ENCODE data around the gene PIM1.

PIM1 gene

DNA sequence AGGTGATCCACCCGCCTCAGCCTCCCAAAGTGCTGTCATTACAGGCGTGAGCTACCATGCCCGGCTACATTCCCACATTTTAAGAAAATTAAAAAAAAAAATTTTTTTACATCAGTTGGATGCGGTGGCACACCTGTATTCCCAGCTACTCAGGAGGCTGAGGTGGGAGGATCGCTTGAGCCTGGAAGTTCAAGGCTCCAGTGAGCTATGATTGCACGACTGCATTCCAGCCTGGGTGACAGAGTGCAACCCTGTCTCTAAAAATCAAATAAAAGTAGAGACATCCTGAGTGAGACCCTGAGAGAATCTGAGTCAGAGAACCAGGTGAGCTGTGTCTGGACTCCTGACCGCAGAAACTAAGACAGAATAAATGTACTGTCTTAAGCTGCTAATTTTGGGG lies 38.8 kb downstream of the PIM1 start:
- H3K27ac ChIP-seq (ENCODE audit: low read depth, low read length) = no peak overlapping the region
- no peak overlapping the region for H3K9ac ChIP-seq (ENCODE audit: low read depth in 1 of 2, low read length in 2 of 2)
- H3K9me3 ChIP-seq (ENCODE audit: control insufficient read depth in 1 of 2, low read length in 2 of 2) = no peaks in the 10 kb centered on the region
- no peak overlapping the region for H3K4me3 ChIP-seq (ENCODE audit: low read depth in 1 of 2, low read length in 2 of 2)
- no peaks in the 10 kb centered on the region for H3K27me3 ChIP-seq (ENCODE audit: control insufficient read depth in 1 of 2, insufficient read depth in 2 of 2, low read length in 2 of 2)
- no peaks in the 10 kb centered on the region for H3K36me3 ChIP-seq (ENCODE audit: control insufficient read depth in 1 of 2, insufficient read depth in 2 of 2, low read length in 2 of 2)
- H3K4me1 ChIP-seq (ENCODE audit: control insufficient read depth in 1 of 2, insufficient read depth in 2 of 2, low read length in 2 of 2) = peaks cover 9 to 12% of the 10 kb centered on the region in 2 donors

DNA sequence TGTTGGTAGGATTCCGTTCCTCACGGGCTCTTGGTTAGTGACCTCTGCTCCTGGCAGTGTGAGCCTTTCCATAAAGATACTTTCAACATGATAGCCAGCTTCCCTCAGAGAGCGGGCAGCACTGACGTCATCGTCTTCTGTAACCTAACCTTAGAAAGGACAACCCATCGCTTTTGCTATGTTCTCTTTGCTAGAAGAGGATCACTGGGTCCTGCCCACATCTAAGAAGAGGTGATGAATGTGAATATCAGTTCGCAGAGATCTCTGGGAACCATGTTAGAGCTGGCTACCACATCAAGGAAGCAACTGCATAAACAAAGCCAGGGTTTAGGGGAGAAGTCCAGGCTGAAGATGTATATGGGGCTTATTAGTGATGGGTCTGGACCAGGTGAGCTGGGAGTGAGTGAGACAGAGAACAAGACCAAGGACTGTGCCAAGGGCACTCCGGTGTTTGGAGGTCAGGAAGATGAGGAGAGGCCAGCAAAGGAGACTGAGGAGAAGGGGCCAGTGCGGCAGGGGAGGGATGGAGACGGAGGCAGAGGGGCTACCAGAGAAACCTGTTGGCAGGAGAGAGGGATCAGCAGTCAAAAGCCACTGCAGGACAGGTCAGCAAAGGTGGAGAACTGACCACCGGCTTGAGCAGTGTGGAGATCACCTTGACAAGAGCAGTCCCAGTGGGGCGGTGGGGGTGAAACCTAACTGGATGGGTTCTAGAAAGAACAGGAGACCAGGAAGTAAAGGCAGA lies 39.7 kb downstream of the PIM1 start:
- Histone ChIP-seq H3K9me3 (ENCODE audit: control insufficient read depth in 1 of 2, low read length in 2 of 2) (no peaks in the 10 kb centered on the region), H3K27me3 (ENCODE audit: control insufficient read depth in 1 of 2, insufficient read depth in 2 of 2, low read length in 2 of 2) (no peaks in the 10 kb centered on the region), H3K4me1 (ENCODE audit: control insufficient read depth in 1 of 2, insufficient read depth in 2 of 2, low read length in 2 of 2) (peaks cover 4 to 6% of the 10 kb centered on the region in 2 donors), H3K36me3 (ENCODE audit: control insufficient read depth in 1 of 2, insufficient read depth in 2 of 2, low read length in 2 of 2) (no peaks in the 10 kb centered on the region), H3K4me3 (ENCODE audit: low read depth in 1 of 2, low read length in 2 of 2) (no peak overlapping the region), H3K27ac (ENCODE audit: low read depth, low read length) (no peak overlapping the region), H3K9ac (ENCODE audit: low read depth in 1 of 2, low read length in 2 of 2) (no peak overlapping the region)

DNA sequence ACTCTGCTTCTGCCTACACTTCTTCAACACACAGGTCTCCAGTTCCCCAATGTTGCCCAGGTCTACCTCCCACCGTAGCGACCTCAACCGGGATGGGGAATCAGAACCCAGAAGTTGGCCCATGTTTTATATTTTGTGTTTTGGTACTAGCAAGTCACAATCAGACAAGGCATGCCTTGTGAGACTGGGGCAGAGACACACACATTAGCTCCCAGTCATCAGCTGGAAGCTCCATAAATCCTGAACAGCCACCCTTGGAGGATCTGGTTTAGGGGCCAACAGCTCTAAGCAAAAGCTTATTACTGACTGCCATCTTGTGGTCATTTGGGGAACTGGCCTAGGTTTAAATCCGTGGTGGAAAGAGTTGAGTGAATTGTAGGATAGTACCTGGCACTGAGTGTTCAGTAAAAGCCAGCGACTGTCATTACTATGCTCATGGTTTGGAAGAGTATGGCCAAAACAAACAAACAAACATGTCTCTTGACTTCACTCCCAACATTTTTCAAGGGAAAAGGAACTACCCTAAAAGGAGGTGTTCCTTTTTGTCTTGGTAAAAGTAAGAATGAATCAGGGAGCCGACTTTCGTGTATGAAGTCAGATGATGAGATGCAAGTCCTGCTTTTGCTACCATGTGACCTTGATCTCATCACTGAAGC lies 40.5 kb downstream of the PIM1 start:
- no peak overlapping the region for H3K27ac ChIP-seq (ENCODE audit: low read depth, low read length)
- H3K9me3 ChIP-seq (ENCODE audit: control insufficient read depth in 1 of 2, low read length in 2 of 2) = no peaks in the 10 kb centered on the region
- H3K4me1 ChIP-seq (ENCODE audit: control insufficient read depth in 1 of 2, insufficient read depth in 2 of 2, low read length in 2 of 2) = no peaks in the 10 kb centered on the region
- H3K36me3 ChIP-seq (ENCODE audit: control insufficient read depth in 1 of 2, insufficient read depth in 2 of 2, low read length in 2 of 2) = no peaks in the 10 kb centered on the region
- no peaks in the 10 kb centered on the region for H3K27me3 ChIP-seq (ENCODE audit: control insufficient read depth in 1 of 2, insufficient read depth in 2 of 2, low read length in 2 of 2)
- no peak overlapping the region for H3K4me3 ChIP-seq (ENCODE audit: low read depth in 1 of 2, low read length in 2 of 2)
- H3K9ac ChIP-seq (ENCODE audit: low read depth in 1 of 2, low read length in 2 of 2) = no peak overlapping the region

DNA sequence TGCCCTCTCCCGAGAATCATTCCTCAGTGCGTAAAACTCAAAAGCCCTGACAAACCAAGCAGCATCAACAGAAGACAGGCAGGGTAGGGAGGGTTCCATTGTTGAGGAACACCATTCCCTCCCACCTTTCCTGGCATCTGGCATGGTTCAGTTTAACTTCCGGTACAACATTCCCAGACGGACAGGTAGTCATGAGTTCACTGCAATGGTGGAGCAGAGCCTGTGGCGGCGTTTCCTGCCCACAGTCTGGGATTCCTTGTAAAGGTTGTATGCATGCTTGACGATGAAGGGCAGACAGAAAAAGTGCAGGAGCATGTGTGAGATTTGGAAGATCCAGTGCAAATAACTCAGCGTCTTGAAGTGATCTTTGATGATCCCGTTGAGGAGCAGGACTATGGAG lies 42.3 kb downstream of the PIM1 start:
- Histone ChIP-seq H3K9me3 (ENCODE audit: control insufficient read depth in 1 of 2, low read length in 2 of 2) (no peaks in the 10 kb centered on the region), H3K27ac (ENCODE audit: low read depth, low read length) (no peak overlapping the region)

DNA sequence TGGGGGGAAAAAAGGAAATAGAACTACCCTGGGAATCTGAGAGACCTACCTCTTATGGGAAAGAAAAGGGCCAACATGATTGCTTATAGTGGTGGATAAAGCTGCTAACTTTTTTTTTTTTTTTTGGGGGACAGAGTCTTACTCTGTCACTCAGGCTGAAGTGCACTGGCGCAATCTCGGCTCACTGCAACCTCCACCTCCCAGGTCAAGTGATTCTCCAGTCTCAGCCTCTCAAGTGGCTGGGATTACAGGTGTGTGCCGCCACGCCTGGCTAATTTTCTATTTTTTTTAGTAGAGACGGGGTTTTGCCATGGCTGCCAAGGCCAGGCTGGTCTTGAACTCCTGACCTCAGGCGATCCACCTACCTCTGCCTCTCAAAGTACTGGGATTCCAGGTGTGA lies 48.1 kb downstream of the PIM1 start:
- no peaks in the 10 kb centered on the region for H3K27me3 ChIP-seq (ENCODE audit: control insufficient read depth in 1 of 2, insufficient read depth in 2 of 2, low read length in 2 of 2)
- H3K9ac ChIP-seq (ENCODE audit: low read depth in 1 of 2, low read length in 2 of 2) = no peak overlapping the region
- no peak overlapping the region for H3K4me3 ChIP-seq (ENCODE audit: low read depth in 1 of 2, low read length in 2 of 2)
- no peak overlapping the region for H3K27ac ChIP-seq (ENCODE audit: low read depth, low read length)
- no peaks in the 10 kb centered on the region for H3K9me3 ChIP-seq (ENCODE audit: control insufficient read depth in 1 of 2, low read length in 2 of 2)
- peaks cover 5% of the 10 kb centered on the region in 2 donors for H3K4me1 ChIP-seq (ENCODE audit: control insufficient read depth in 1 of 2, insufficient read depth in 2 of 2, low read length in 2 of 2)
- H3K36me3 ChIP-seq (ENCODE audit: control insufficient read depth in 1 of 2, insufficient read depth in 2 of 2, low read length in 2 of 2) = no peaks in the 10 kb centered on the region

More for the DNA sequence above, 42.3 kb downstream of the PIM1 start:
- Histone ChIP-seq H3K4me1 (ENCODE audit: control insufficient read depth in 1 of 2, insufficient read depth in 2 of 2, low read length in 2 of 2) (no peaks in the 10 kb centered on the region), H3K36me3 (ENCODE audit: control insufficient read depth in 1 of 2, insufficient read depth in 2 of 2, low read length in 2 of 2) (no peaks in the 10 kb centered on the region), H3K9ac (ENCODE audit: low read depth in 1 of 2, low read length in 2 of 2) (no peak overlapping the region), H3K27me3 (ENCODE audit: control insufficient read depth in 1 of 2, insufficient read depth in 2 of 2, low read length in 2 of 2) (no peaks in the 10 kb centered on the region), H3K4me3 (ENCODE audit: low read depth in 1 of 2, low read length in 2 of 2) (no peak overlapping the region)

DNA sequence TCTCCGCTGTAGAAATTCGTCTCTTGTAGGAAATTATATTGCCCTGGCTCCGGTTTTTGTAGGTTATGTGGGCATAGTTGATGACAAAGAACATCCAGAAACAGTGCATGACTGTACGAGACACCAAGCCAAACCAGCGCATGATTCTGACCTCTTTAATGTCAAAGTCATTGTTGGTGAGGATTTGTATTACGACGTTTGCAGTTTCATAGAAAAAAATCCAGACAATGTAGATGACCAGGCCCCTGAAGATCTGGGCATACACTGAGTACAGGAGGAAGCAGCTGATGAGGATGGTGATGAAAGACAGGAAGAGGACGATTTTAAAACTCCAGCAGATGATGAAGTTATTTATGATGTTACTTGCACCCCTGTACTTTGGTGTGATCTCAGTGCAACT lies 48.6 kb downstream of the PIM1 start:
- Histone ChIP-seq H3K27ac (ENCODE audit: low read depth, low read length) (no peak overlapping the region), H3K9me3 (ENCODE audit: control insufficient read depth in 1 of 2, low read length in 2 of 2) (no peaks in the 10 kb centered on the region), H3K4me1 (ENCODE audit: control insufficient read depth in 1 of 2, insufficient read depth in 2 of 2, low read length in 2 of 2) (peaks cover 5% of the 10 kb centered on the region in 2 donors), H3K4me3 (ENCODE audit: low read depth in 1 of 2, low read length in 2 of 2) (no peak overlapping the region), H3K27me3 (ENCODE audit: control insufficient read depth in 1 of 2, insufficient read depth in 2 of 2, low read length in 2 of 2) (no peaks in the 10 kb centered on the region), H3K9ac (ENCODE audit: low read depth in 1 of 2, low read length in 2 of 2) (no peak overlapping the region), H3K36me3 (ENCODE audit: control insufficient read depth in 1 of 2, insufficient read depth in 2 of 2, low read length in 2 of 2) (no peaks in the 10 kb centered on the region)

DNA sequence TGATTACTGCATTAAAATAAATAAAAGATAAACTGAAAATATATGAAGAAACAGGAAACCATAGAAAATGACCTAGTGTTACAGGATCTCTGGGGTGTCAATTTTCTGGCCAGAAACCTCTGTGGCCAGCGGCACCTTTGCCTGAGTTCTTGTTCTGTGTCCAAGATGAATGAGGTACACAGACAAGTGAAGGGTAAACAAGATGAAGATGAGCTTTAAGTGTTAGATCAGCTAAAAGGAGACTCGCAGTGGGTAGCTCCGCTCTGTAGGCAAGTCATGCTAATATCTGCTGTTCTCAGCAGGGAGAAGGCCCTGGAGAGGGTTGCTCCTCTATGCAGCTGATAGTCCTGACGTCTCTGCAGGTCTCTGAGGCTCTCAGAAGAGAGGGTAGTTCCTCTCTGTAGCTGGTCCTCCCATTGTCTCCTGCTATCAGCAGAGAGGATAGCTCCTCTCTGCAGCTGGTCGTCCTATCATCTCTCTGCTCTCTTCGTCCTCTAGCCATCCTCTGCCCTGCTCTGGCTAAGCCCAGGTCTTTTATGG lies 51.7 kb downstream of the PIM1 start:
- H3K9ac ChIP-seq (ENCODE audit: low read depth in 1 of 2, low read length in 2 of 2) = peak overlapping the region in 1 of 2 donors; percentile 1
- H3K27me3 ChIP-seq (ENCODE audit: control insufficient read depth in 1 of 2, insufficient read depth in 2 of 2, low read length in 2 of 2) = no peaks in the 10 kb centered on the region
- H3K4me3 ChIP-seq (ENCODE audit: low read depth in 1 of 2, low read length in 2 of 2) = peak overlapping the region; percentile 60 to 77
- H3K27ac ChIP-seq (ENCODE audit: low read depth, low read length) = no peak overlapping the region
- no peaks in the 10 kb centered on the region for H3K36me3 ChIP-seq (ENCODE audit: control insufficient read depth in 1 of 2, insufficient read depth in 2 of 2, low read length in 2 of 2)
- peaks cover 5% of the 10 kb centered on the region in 2 donors for H3K4me1 ChIP-seq (ENCODE audit: control insufficient read depth in 1 of 2, insufficient read depth in 2 of 2, low read length in 2 of 2)
- no peaks in the 10 kb centered on the region for H3K9me3 ChIP-seq (ENCODE audit: control insufficient read depth in 1 of 2, low read length in 2 of 2)

DNA sequence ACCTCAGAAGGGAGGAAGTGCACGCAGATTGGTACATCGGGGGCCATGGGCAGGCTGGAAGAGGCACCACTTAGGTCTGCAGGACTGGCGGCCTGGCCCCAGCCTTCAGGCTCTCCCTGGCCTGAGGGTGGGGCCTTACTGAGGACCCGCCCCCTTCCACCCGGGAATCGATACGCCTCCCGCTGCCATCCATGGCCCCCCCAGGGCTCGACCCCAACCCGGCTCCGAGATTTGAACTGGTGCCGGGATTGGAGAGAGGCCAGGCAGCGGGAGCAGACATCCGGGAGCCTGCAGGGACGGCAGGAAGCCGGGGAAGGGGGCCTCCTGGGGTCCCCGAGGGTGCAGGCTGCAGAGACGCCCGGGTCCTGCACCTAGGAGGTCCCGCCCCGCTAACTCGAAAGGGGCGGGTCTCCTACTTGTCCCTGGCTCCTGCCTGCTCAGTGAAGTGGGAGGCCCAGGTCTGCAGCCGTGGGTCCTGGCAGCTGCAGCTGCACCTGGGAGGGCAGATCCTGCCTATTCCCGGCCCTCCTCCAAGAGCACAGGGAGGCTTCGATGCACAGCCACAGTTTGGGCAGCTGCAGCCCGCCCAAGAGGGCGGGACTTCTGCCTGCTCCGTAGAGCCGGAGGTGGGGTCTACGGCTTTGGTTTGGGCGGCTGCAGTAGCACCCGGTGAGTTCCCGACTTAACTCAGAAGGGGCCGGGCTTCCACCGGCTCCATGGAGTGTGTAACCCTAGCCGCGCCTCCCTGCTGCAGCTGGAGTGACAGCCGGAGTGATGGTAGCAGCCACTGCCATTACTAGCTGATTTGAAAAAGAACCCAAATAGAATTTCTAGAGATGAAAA lies 52.4 kb downstream of the PIM1 start:
- H3K36me3 ChIP-seq (ENCODE audit: control insufficient read depth in 1 of 2, insufficient read depth in 2 of 2, low read length in 2 of 2) = no peaks in the 10 kb centered on the region
- peaks cover 5% of the 10 kb centered on the region in 2 donors for H3K4me1 ChIP-seq (ENCODE audit: control insufficient read depth in 1 of 2, insufficient read depth in 2 of 2, low read length in 2 of 2)
- H3K27ac ChIP-seq (ENCODE audit: low read depth, low read length) = no peak overlapping the region
- H3K4me3 ChIP-seq (ENCODE audit: low read depth in 1 of 2, low read length in 2 of 2) = peak overlapping the region; percentile 60 to 77
- no peaks in the 10 kb centered on the region for H3K9me3 ChIP-seq (ENCODE audit: control insufficient read depth in 1 of 2, low read length in 2 of 2)
- H3K27me3 ChIP-seq (ENCODE audit: control insufficient read depth in 1 of 2, insufficient read depth in 2 of 2, low read length in 2 of 2) = no peaks in the 10 kb centered on the region
- peak overlapping the region in 1 of 2 donors; percentile 41 for H3K9ac ChIP-seq (ENCODE audit: low read depth in 1 of 2, low read length in 2 of 2)

DNA sequence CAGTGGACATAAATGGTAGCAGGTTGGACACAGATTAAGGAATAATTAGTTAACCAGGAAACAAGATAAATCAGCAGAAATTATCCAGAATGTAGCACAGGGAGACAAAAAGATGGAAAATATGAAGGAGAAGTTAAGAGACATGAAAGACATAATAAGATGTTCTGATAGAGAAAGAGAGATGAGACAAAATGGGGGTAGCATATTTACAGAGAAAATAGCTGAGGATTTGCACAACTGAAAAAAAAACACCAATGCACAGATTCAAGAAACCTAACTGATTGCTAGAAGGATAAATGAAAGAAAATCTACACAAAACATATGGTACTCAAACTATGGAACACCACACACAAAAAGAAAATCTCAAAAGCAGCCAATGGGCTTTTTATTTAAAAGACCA lies 53.0 kb downstream of the PIM1 start:
- Histone ChIP-seq H3K27me3 (ENCODE audit: control insufficient read depth in 1 of 2, insufficient read depth in 2 of 2, low read length in 2 of 2) (no peaks in the 10 kb centered on the region), H3K36me3 (ENCODE audit: control insufficient read depth in 1 of 2, insufficient read depth in 2 of 2, low read length in 2 of 2) (no peaks in the 10 kb centered on the region), H3K27ac (ENCODE audit: low read depth, low read length) (no peak overlapping the region), H3K4me1 (ENCODE audit: control insufficient read depth in 1 of 2, insufficient read depth in 2 of 2, low read length in 2 of 2) (peaks cover 5% of the 10 kb centered on the region in 2 donors), H3K9me3 (ENCODE audit: control insufficient read depth in 1 of 2, low read length in 2 of 2) (no peaks in the 10 kb centered on the region), H3K4me3 (ENCODE audit: low read depth in 1 of 2, low read length in 2 of 2) (peak overlapping the region; percentile 60 to 77), H3K9ac (ENCODE audit: low read depth in 1 of 2, low read length in 2 of 2) (no peak overlapping the region)
